CD14-positive monocyte (primary cell): ENCODE results near the gene BLID. TPM values are rescaled to one million over a fixed set of nuclear protein-coding genes. Genes with fewer than 3 reads are reported as not detected.

ENCODE experiments used
- DNase-seq, 3 donors: peaks; one replicate each; pipeline ENCODE4 v3.0.0-alpha.2; 2011 to 2022
- H2AFZ ChIP-seq: 2 replicates; pipeline ENCODE4 v1.6.0; 2012; ENCODE audit warnings: mild to moderate bottlenecking, low read depth, low read length, inconsistent platforms; ENCODE audit not compliant: insufficient read depth, poor library complexity, severe bottlenecking
- H3K27ac ChIP-seq, 2 donors: 1 replicate in 1 of 2; 2 replicates in 1 of 2; pipeline ENCODE4 v1.5.1; 2012 to 2013; ENCODE audit warnings: low read length in 2 of 2, control low read depth in 1 of 2, inconsistent platforms in 1 of 2, low read depth in 1 of 2, mild to moderate bottlenecking in 1 of 2
- H3K27me3 ChIP-seq, 2 donors: one replicate each; pipeline versions ENCODE4 v1.6.0 to v1.6.1; 2011 to 2013; ENCODE audit warnings: low read length in 2 of 2; ENCODE audit not compliant: control insufficient read depth in 2 of 2, insufficient read depth in 2 of 2
- H3K36me3 ChIP-seq, 2 donors: replicated peaks in 1 of 2; 1 replicate in 1 of 2; 2 replicates in 1 of 2; pipeline versions ENCODE4 v1.5.1 to v1.6.1; 2012 to 2013; ENCODE audit warnings: low read length in 2 of 2, control low read depth in 1 of 2, inconsistent platforms in 1 of 2, mild to moderate bottlenecking in 1 of 2; ENCODE audit not compliant: insufficient read depth in 2 of 2, control insufficient read depth in 1 of 2
- H3K4me1 ChIP-seq, 2 donors: 1 replicate in 1 of 2; 2 replicates in 1 of 2; pipeline versions ENCODE4 v1.5.1 to v1.6.1; 2012 to 2013; ENCODE audit warnings: low read length in 2 of 2, control low read depth in 1 of 2, inconsistent platforms in 1 of 2, mild to moderate bottlenecking in 1 of 2, moderate library complexity in 1 of 2; ENCODE audit not compliant: insufficient read depth in 2 of 2, control insufficient read depth in 1 of 2
- H3K4me2 ChIP-seq: replicated peaks from 2 replicates; pipeline ENCODE3; 2012; ENCODE audit warnings: low read length, moderate library complexity, mild to moderate bottlenecking; ENCODE audit not compliant: poor library complexity, severe bottlenecking; ENCODE audit errors: extremely low read depth
- H3K4me3 ChIP-seq, 3 experiments: fragments of 200-600 bp in 1 of 3; sonication (generic) in 1 of 3; replicated peaks in 1 of 3; 1 replicate in 2 of 3; 2 replicates in 1 of 3; pipeline ENCODE4 v1.5.1; 2011 to 2013; ENCODE audit warnings: low read length in 3 of 3, mild to moderate bottlenecking in 3 of 3, control low read depth in 2 of 3, low read depth in 2 of 3, inconsistent platforms in 1 of 3, moderate library complexity in 1 of 3
- H3K79me2 ChIP-seq: 2 replicates; pipeline ENCODE4 v1.6.0; 2012; ENCODE audit warnings: mild to moderate bottlenecking, control low read depth, inconsistent platforms, low read length, moderate library complexity; ENCODE audit not compliant: insufficient read depth
- H3K9ac ChIP-seq: 2 replicates; pipeline ENCODE4 v1.6.0; 2017; ENCODE audit warnings: low read length, mild to moderate bottlenecking; ENCODE audit not compliant: insufficient read depth, poor library complexity, severe bottlenecking
- H3K9me3 ChIP-seq, 2 donors: replicated peaks in 1 of 2; 1 replicate in 1 of 2; 2 replicates in 1 of 2; pipeline versions ENCODE4 v1.5.1 to v1.6.1; 2012 to 2013; ENCODE audit warnings: low read length in 2 of 2, control low read depth in 1 of 2; ENCODE audit not compliant: control insufficient read depth in 1 of 2, insufficient read depth in 1 of 2
- H4K20me1 ChIP-seq: 2 replicates; pipeline ENCODE4 v1.6.0; 2012; ENCODE audit warnings: mild to moderate bottlenecking, low read length, control low read depth, moderate library complexity; ENCODE audit not compliant: insufficient read depth
- H3K27ac Mint-ChIP-seq, 7 donors: one replicate each; pipeline ENCODE4 v1.8.0; 2020; ENCODE audit warnings: mild to moderate bottlenecking in 7 of 7, mixed read lengths in 7 of 7, moderate library complexity in 6 of 7, inconsistent platforms in 2 of 7
- H3K27me3 Mint-ChIP-seq, 3 donors: one replicate each; pipeline ENCODE4 v1.8.0; 2021 to 2022; ENCODE audit warnings: low read depth in 3 of 3, mild to moderate bottlenecking in 3 of 3, mixed read lengths in 3 of 3, moderate library complexity in 3 of 3, inconsistent platforms in 1 of 3
- H3K36me3 Mint-ChIP-seq, 2 donors: one replicate each; pipeline ENCODE4 v1.8.0; 2020; ENCODE audit warnings: mixed read lengths in 2 of 2, inconsistent platforms in 1 of 2, mild to moderate bottlenecking in 1 of 2
- H3K4me1 Mint-ChIP-seq: one replicate; pipeline ENCODE4 v1.8.0; 2020; ENCODE audit warnings: mild to moderate bottlenecking, mixed read lengths
- H3K4me3 Mint-ChIP-seq, 2 donors: one replicate each; pipeline ENCODE4 v1.8.0; 2020; ENCODE audit warnings: mild to moderate bottlenecking in 2 of 2, mixed read lengths in 2 of 2, moderate library complexity in 1 of 2
- H3K9me3 Mint-ChIP-seq, 7 donors: one replicate each; pipeline ENCODE4 v1.8.0; 2020 to 2022; ENCODE audit warnings: mixed read lengths in 7 of 7, mild to moderate bottlenecking in 6 of 7, moderate library complexity in 6 of 7, inconsistent platforms in 2 of 7
- whole genome bisulfite sequencing: methylation state at CpG from one replicate; pipeline ENCODE4 v1.1.5; 2013; ENCODE audit warnings: missing lambda C conversion rate; ENCODE audit not compliant: insufficient coverage; 5-methylcytosine and 5-hydroxymethylcytosine counted together
- intact Hi-C, 2 donors: fragments of 100-400 bp; cut with micrococcal nuclease; formaldehyde crosslinking; loops; one replicate each; pipeline versions ENCODE4 v1.15.0 to v1.15.1; 2023
- polyA plus RNA-seq, 3 donors: library from polyadenylated mRNA; depleted of rRNA in 1 of 3; unstranded in 2 of 3; stranded (reverse) in 1 of 3; fragments of 300-500 nt in 2 of 3; fragments of >200 nt in 1 of 3; fragmentation: Illumina TruSeq in 2 of 3; gene quantifications; 1 replicate in 2 of 3; 2 replicates in 1 of 3; pipeline ENCODE4 v1.2.3, GENCODE V29; 2012 to 2021
- TF ChIP-seq, protein P1 (sequence below): fragments of 200-600 bp; IDR thresholded peaks from one replicate; pipeline ENCODE4 v1.8.0; 2022; ENCODE audit warnings: antibody characterized with exemption, mild to moderate bottlenecking

Gene BLID
- polyA plus RNA-seq, 3 donors: not detected

GRCh38 chr11:122107045-122107444, 9.0 kb downstream of the BLID start:
- no peak for DNase-seq
- H3K36me3 ChIP-seq: no peaks in the 10 kb centered on the region
- H3K27ac ChIP-seq: no peak overlapping the region
- H3K27ac Mint-ChIP-seq: no peak overlapping the region
- H4K20me1 ChIP-seq: no peaks in the 10 kb centered on the region
- 61% methylated on average over 2 of the region's 3 CpGs for WGBS
- peaks cover 9 to 27% of the 10 kb centered on the region in 2 donors for H3K27me3 ChIP-seq
- H3K4me3 ChIP-seq: no peak overlapping the region
- TF ChIP-seq, protein P1, sequence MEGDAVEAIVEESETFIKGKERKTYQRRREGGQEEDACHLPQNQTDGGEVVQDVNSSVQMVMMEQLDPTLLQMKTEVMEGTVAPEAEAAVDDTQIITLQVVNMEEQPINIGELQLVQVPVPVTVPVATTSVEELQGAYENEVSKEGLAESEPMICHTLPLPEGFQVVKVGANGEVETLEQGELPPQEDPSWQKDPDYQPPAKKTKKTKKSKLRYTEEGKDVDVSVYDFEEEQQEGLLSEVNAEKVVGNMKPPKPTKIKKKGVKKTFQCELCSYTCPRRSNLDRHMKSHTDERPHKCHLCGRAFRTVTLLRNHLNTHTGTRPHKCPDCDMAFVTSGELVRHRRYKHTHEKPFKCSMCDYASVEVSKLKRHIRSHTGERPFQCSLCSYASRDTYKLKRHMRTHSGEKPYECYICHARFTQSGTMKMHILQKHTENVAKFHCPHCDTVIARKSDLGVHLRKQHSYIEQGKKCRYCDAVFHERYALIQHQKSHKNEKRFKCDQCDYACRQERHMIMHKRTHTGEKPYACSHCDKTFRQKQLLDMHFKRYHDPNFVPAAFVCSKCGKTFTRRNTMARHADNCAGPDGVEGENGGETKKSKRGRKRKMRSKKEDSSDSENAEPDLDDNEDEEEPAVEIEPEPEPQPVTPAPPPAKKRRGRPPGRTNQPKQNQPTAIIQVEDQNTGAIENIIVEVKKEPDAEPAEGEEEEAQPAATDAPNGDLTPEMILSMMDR: no peak
- intact Hi-C loops: loop anchor here in 1 of 2 donors (10.0 kb wide), 1 partner anchor 452 kb away; no protein-coding TSS in a partner anchor
- no peak overlapping the region for H3K9ac ChIP-seq
- H3K79me2 ChIP-seq: no peaks in the 10 kb centered on the region
- no peaks in the 10 kb centered on the region for H3K9me3 ChIP-seq
- no peak overlapping the region for H3K4me2 ChIP-seq
- H3K4me3 Mint-ChIP-seq: no peak overlapping the region
- H3K4me1 Mint-ChIP-seq: peaks cover 4% of the 10 kb centered on the region
- H3K4me1 ChIP-seq: no peaks in the 10 kb centered on the region
- peaks cover 0 to 3% (median 0%) of the 10 kb centered on the region in 7 donors for H3K9me3 Mint-ChIP-seq
- H3K36me3 Mint-ChIP-seq: no peaks in the 10 kb centered on the region
- H3K27me3 Mint-ChIP-seq: peaks cover 4 to 14% (median 11%) of the 10 kb centered on the region in 3 donors
- no peak overlapping the region for H2AFZ ChIP-seq

GRCh38 chr11:122105044-122105758, 10.8 kb downstream of the BLID start:
- Histone ChIP-seq H3K9me3 (no peaks in the 10 kb centered on the region), H3K27ac (no peak overlapping the region), H3K79me2 (no peaks in the 10 kb centered on the region), H3K4me3 (no peak overlapping the region), H3K4me1 (peaks cover 11% of the 10 kb centered on the region in 2 donors), H3K9ac (no peak overlapping the region), H3K4me2 (no peak overlapping the region), H2AFZ (no peak overlapping the region), H3K36me3 (no peaks in the 10 kb centered on the region), H3K27me3 (peaks cover 26 to 45% of the 10 kb centered on the region in 2 donors), H4K20me1 (no peaks in the 10 kb centered on the region)
- no peak overlapping the region for H3K27ac Mint-ChIP-seq
- H3K27me3 Mint-ChIP-seq: peaks cover 2 to 15% (median 11%) of the 10 kb centered on the region in 3 donors
- H3K36me3 Mint-ChIP-seq: no peaks in the 10 kb centered on the region
- H3K4me1 Mint-ChIP-seq: peaks cover 13% of the 10 kb centered on the region
- no peak for DNase-seq
- H3K9me3 Mint-ChIP-seq: peaks cover 0 to 7% (median 0%) of the 10 kb centered on the region in 7 donors
- intact Hi-C loops: loop anchor here in 1 of 2 donors (10.0 kb wide), 1 partner anchor 450 kb away; no protein-coding TSS in a partner anchor
- no peak overlapping the region for H3K4me3 Mint-ChIP-seq
- WGBS: 91% methylated on average over 8 of the region's 8 CpGs
- TF ChIP-seq, protein P1: no peak
